ENCODE data around the gene SLAIN2.
"Not testable (repeated sequence)": the region's sequence is repeated elsewhere in the genome, so short reads cannot be mapped to it uniquely, and the experiment has no call there.

SLAIN2 gene

DNA sequence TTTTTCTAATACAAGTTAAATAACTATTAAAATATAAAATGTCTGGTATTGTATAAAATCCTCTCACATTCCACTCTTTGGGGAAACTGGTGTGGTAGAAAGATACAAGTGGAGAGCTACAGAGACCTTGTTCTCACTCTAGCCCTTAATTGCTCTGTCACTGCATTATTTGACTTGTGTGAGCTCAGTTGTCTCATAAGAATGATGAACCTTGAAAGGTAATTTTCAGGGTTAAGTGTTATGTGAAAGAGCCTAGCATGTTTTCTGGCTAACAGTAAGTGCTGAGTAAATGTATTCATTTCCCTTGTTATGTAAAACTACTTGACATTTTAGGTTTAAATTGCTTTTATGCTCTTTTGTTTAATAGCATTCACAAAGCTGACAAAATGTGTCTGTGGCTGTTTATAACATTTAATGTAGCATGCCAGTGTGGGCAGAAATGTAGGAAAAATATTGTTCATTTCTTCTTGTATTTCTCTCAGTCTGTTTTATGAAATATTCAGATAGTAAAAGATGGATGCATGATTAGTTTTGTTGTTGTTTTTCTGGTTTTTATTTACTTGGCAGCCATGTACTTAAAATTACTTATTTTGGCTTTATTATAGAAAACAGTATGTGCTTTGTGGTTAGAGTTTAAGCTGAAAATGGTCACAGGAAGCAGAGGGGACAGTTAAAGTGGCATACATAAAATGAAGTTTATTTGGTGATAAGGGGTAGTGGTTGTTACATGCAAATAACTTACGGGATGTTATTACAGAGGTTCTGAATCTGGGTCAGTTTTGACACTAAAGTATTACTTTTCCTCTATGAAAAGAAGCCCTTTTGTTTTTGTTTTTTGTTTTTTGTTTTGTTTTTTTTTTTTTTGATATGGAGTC is 29.2 kb downstream of the SLAIN2 start:
- peak; percentile 13 for DNase-seq

DNA sequence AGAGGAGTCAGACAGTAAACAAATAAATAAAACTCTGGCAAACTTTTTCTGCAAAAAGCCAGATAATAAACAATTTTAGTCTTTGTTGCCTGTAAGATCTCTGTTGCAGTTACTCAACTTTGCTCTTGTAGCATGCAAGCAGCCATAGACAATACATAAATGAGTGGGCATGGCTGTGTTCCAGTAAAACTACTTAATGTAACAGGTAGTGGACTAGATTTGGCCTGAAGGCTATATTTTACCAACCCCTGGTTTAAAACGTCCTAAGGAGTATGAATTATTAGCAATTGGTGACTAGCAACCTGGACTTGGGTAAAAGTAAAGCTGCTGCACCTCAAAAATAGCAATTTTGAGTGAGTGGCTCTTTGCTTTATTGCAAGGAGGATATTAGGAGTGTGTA is 30.9 kb downstream of the SLAIN2 start:
- DNase-seq, result no peak

DNA sequence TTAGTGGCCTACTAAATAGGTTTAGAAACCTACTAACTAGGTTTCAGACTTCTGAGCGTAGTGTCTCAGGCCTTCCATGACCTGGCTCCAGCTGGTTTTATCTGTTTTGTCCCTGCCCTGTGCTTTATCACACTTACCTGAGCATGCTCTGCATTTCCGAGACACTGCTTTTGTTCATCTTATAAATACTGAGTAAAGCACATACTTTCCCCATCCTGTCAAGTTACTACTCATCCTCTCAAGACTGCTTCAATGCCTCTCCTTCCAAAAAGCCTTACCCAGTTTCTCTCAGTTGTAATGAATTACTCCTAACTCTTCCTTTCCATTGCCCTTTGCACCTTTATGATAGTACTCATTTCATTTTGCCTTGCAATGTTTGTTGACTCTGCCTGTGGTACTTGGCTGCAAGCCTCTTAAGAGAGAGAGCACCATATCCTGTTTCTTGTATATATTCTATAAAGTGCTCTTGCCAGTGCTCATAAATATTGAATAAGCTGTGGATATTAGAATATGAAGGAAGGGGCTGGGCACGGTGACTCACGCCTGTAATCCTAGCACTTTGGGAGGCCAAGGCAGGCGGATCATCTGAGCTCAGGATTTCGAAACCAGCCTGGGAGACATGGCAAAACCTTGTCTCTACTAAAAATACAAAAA is 34.4 kb downstream of the SLAIN2 start:
- peak; percentile 85 for DNase-seq

DNA sequence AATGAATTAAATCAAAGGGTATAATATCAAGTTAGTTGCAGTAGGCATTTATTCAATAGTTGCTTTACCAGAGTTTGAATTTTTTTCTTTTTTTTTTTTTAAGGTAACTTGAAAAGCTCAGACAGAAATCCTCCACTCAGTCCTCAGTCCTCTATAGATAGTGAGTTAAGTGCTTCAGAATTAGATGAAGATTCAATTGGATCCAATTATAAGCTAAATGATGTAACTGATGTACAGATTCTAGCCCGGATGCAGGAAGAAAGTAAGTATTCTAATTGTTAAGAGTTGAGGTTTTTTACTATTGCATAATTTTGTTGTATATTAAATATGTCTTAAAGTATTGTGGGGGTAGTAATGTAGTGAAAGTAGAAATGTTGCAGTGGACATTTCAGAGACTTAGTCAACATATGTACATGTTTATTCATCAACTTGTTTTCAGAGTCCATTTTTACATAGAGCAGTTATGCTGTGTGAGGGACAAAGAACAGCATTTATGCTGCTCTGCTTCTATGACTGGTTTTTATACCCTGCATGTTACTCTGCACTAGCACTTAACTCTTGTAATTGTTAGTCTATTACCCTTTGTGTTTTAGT is 38.4 kb downstream of the SLAIN2 start:
- no peak for DNase-seq

DNA sequence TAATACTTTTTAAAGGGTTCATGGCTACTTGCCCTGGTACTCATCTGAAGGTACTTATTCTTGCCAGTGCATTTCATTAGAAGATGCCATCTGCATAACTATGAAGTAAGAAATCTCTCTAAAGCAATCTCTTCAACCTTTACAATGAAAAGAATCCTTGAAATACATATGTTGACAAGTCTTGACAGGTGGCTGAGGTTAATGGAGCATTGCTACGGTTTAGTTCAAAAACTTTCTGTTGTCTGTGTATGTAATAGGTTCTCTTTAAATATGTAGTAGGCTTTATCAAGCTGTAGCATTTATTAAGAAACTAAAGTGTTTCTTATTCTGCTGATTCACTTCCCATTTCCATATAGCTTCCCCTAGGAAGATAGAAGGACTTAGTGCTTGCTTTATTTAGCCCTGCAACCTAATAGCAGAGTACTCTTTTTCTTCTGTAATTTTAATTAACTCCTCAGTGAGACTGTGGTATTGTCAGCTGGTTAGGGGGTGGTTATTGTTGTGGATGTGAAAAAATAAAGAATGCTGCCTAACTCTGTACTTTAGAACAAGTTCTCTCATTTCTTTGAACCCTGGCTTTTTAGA is 39.3 kb downstream of the SLAIN2 start:
- no peak for DNase-seq

DNA sequence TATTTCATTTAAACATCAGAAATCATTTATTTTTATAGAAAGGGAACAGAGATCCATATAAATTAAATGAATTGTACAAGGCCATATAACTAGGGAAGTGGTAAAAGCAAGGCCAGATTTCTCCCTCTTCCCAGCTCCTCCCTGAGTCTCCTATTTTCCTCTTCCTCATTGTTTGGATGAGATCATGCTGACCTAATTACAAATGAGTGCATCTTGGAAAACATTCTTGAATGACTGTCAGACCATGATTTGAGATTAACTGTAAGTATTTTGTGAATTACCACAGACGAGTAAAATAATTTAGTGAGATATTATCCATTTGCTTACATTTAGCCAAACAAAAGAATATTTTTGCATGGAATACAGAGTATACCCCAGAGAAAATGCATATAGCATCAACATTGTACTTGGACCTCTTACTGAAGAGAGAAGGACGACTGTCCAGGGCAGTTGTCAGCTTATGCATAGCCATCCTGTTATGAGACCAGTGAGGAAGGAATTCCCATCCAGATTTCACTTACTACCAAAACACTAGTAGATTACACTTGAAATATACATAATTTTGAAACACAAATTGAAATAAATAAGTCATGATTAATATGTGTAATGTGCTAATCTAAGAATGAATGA is 47.3 kb downstream of the SLAIN2 start:
- no peak for DNase-seq

DNA sequence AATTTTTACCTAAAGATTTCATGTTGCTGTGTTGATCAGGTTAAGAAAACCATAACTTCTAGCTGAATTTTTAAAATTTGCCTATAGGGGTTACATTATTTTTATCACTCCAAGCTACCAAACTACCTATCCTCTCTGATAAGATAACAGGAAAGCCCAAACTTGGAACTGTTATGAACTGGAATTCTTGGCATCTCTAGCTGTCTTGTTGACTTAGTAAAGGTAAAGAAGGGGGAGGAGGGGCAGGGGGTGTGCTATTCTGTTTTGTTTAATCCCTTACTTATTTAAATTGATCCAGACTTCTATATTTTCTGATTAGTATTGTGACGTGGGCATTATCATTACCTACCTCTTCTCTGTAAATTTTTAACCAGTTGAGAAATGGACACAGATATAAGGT is 54.7 kb downstream of the SLAIN2 start:
- no peak for DNase-seq

DNA sequence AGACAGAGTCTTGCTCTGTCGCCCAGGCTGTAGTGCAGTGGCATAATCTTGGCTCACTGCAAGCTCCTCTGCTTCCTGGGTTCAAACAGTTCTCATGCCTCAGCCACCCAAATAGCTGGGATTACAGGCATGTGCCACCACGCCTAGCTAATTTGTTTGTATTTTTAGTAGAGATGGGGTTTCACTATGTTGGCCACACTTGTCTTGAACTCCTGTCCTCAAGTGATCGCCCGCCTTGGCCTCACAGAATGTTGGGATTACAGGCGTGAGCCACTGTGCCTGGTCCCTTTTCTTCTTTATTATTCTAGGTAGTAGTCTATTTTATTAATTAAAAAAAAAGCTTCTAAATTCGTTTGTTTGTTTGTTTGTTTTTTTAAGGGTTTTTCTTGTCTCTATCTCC is 59.1 kb downstream of the SLAIN2 start:
- no peak for DNase-seq

DNA sequence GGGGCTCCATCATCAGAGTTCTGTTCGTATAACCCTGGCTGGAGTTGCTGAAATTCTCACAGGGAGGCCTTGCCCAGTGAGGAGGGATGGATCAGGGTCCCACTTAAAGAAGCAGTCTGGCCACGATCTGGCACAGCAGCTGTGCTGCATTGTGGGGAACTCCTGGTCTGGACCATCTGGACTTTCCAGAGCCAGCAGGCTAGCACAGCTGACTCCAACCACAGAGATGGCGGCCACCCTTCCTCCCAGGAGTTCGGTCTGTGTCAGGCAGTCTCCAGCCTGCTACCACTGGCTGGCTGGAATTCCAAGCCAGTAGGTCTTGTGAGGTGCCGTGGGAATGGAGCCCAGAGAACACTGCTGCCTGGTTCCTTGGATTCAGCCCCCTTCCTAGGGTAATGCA is 62.0 kb downstream of the SLAIN2 start:
- no peak for DNase-seq

DNA sequence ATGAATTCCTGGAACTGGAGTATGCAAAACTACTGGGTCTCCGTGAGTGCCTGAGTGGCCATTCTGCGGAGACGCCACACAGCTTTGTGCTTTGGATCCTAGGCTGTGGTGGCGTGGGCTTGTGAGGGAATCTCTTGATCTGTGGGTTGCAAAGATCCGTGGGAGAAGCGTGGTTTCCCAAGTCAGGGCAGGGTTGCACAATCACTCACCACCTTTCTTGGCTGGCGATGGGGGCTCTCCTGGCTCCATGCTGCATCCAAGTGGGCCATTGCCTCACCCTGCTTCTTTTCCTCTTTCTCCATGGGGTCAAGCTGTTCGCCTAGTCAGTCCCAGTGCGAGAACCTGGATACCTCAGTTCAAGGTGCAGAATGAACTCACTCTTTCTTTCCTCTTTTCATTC is 62.5 kb downstream of the SLAIN2 start:
- DNase-seq, result no peak

DNA sequence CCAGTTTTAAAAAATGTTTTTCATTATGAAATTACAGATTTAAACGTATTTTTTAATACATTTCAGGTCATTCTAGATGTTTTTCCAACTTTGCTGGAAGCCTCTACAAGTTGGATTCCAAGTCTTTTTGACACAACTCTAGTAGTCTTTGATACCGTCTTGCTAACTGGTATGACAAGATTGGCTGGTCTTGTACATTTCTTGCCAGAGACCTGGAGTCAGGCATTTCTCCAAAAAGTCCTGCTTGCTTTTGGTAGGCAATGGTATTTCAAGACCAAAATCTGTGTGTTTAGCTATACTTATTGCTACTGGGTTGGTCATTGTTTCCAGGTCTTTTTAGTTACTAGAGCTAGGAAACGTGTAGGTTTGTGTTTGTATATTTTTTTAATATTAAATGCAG is 64.6 kb downstream of the SLAIN2 start:
- no peak for DNase-seq

DNA sequence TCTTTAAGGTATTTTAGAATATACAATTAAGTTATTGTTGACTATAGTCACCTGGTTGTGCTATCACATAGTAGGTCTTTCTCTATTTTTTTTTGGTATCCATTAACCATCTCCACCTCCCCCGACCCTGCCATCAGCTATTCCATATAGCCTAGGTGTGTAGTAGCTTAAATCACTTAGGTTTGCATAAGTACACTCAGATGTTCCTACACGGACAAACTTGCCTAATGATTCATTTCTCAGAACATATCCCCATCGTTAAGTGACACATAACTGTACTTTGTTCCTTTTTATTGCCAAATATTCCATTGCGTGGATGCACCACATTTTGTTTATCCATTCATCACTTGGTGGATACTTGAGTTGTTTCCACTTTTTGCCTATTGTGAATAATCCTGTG is 67.9 kb downstream of the SLAIN2 start:
- DNase-seq, result no peak

DNA sequence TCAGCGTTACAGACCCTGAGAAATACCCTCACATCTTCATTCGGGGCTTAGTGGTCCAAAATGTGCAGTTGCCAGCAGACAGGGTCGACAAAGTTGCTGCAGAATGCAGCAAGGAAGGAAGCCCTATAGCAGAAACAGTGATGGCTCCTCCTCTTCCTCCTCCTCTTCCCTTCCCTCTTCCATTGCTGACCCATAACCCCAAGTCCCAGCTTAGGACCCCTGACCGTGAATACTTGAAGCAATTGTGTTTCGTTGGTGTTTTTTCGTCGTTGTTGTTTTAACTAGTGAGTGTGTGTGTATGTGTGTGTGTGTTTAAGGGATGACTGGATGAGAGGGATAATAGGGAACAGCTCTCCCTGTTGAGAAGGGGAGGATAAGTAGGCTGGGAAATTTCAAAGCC is 69.5 kb downstream of the SLAIN2 start:
- DNase-seq, result no peak

DNA sequence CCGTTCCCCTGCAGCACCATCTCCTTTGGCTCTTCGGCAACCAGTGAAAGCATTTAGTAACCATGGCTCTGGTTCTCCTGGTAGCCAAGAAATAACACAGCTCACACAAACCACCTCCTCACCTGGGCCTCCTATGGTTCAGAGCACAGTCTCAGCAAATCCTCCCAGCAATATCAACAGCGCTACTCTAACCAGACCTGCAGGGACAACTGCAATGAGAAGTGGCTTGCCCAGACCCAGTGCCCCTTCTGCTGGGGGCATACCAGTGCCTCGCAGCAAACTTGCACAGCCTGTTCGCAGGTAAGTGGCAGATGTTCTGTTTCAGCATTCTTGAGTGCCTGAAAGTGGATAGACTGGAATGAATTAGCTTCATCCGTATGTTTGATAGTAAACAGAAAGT is 78.8 kb downstream of the SLAIN2 start:
- DNase-seq, result no peak

DNA sequence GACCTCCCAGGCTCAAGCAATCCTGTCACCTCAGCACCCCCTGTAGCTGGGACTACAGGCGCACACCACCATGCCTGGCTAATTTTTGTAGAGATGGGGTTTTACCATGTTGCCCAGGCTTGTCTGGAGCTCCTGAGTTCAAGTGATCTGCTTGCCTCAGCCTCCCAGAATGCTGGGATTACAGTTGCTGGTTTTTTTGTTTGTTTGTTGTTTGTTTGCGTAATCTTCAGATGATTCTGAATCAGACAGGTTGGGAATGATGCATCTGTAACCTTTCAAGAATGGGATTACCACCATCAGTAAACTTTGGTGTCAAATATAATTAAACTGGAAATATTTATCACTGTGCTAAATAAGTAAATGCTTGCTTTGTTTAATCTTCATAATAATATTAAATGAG is 79.8 kb downstream of the SLAIN2 start:
- DNase-seq, result no peak

DNA sequence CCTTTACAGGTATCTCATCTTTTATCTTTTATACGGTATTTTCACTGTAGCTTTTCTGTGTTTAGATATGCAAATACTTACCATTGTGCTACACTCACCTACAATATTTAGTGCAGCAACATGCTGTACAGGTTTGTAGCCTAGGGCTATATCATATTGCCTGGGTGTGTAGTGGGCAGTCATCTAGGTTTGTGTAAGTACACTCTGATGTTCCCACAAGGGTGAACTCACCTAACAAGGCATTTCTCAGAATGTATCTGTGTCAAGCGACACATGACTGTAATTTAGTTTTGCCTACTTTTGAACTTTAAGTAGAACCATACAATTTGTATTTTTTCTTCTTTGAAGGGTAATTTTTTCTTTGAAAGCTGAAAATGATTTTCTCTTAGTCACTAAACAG is 87.6 kb downstream of the SLAIN2 start:
- no peak for DNase-seq

DNA sequence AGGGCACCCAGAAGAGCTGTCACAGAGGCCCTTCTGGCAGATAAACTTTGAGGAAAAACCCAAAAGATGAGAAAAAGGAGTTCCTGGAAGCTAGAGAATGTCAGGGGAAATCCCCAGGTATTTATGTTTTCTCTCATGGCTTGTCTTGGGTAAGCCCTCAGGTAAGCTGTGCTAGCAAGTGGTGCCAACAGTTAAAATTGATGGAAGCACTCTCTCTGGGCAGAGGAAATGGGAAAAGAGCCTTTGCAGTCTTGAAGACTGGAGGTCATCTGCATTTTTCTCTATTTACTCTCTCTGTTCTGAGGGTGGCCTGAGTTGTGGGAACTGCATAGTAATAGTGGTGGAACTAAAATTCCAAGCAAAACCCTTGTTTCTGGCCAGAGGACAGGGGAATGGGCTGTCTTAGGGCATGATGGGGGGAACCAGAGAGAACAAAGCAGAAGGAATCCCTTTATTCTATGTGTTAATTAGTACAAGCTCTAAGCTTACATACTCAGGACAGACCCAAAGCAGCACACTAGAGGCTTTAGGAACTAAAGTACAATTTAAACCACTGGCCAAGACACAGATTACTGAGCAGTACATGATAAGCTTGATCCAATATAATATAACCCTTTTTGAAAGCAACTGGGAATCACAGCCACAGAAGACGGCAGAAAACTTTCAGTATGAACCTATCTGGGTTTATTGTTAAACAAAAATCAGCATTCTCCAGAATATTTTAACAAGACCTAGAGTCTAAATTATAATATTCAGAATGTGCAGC is 88.6 kb downstream of the SLAIN2 start:
- no peak for DNase-seq

DNA sequence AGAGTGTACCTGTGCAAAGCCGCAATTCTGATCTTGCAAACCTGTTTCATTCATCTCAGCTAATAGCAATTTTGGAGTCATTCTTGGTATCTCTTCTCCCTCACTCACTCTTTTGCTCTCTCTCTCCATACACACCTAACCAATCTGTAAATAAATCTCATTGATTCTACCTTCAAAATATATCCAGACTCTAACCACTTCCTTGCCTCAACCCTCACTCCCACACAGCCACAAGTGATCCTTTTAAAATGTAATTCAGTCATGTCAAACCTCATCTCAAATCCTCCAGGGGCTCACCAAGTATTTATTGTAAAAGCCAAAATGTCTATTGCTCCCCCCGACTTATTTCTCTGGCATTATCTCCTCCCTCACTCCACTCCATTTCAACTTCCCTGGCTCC is 90.1 kb downstream of the SLAIN2 start:
- no peak for DNase-seq

DNA sequence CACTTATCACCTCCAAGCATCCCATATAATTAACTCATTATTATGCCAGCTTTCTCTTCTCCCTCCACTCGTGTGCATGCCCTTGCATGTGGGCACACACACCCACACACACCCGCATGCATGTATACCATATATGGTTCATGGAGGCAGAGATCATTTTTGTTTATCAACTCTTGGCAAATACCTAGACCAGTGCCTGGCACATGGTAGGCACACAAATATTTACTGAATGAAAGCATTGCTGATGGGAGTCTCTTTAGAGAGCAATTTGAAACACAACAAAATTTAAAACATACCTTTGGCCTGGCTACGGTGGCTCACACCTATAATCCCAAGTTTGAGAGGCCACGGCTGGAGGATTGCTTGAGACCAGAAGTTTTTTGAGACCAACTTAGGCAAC is 90.7 kb downstream of the SLAIN2 start:
- no peak for DNase-seq

DNA sequence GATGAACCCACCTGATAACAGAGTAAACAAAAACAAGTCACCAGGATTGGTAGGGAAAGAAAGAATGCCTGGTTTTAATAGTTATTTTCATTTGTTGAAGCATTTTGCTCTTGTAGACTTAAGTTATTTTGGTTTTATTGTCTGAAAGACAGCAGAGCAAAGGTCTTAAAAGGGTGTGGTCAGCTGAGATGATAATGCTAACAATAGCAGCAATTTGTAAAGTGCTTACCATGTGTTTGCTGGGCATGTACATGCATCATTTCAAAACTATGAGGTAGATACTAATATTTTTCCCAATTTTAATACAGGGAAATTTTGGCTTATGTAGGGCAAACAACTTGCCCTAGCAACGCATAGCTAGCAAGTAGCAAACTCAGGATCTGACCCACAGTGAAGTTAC is 95.0 kb downstream of the SLAIN2 start:
- no peak for DNase-seq

DNA sequence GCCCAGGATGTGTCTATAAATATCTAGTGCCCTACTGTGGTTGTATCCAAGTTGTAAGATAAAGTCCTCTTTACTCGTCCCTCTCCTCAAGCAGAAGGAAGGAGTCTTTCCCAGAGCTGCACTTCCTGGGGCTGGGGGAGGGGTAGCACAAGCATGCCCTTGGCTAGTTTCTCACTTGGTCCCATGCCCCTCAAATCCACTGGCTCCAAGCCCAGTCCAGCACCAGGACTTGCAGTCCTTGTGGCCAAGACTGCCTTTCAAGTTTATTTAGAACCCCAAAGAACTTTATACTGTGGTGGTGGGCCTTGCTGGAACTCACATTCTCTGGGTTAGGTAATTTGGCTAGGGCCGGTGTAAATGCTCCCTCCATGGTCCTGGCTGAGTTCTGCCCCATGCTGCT is 98.7 kb downstream of the SLAIN2 start:
- no peak for DNase-seq

DNA sequence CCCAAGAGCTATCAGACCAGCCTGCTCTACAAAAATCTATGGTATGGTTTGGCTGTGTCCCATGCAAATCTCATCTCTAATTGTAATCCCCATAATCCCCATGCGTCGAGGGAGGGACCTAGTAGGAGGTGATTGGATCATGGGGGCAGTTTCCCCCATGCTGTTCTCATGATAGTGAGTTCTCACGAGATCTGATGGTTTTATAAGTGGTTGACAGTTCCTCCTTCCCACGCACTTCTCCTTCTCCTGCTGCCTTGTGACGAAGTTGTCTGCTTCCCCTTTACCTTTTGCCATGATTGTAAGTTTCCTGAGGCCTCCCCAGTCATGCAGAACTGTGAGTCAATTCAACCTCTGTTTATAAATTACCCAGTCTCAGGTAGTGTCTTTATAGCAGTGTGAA is 99.6 kb downstream of the SLAIN2 start:
- DNase-seq, result not testable (repeated sequence)

DNA sequence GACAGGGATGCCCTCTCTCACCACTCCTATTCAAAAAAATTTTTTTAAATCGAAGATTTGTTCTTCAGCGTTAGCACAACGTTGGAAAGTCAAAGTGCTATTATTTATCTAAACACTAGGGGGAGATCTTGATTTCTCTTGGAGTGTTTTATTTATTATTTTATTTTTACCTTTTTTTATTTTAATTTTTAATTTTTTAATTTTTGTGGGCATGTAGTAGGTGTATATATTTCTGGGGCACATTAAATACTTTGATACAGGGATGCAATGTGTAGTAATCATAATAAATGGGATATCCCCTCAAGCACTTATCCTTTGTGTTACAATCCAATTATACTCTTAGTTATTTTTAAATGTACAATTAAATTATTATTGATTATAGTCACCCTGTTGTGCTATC is 104.4 kb downstream of the SLAIN2 start:
- peak; percentile 23 for DNase-seq
